Astrocyte of the cerebellum (primary cell): ENCODE measurements around the gene AP2M1.

ENCODE experiments used
- DNase-seq: peaks from one replicate; pipeline ENCODE4 v3.0.0-alpha.2; 2011; ENCODE audit warnings: low read depth
- H3K4me3 ChIP-seq: 2 replicates; pipeline ENCODE4 v1.5.1; 2011; ENCODE audit warnings: mild to moderate bottlenecking, low read depth, low read length, moderate library complexity
- CTCF ChIP-seq: IDR thresholded peaks from 2 replicates; pipeline ENCODE4 v1.5.1; 2012; ENCODE audit warnings: low read length, low read depth, moderate library complexity, mild to moderate bottlenecking; ENCODE audit errors: missing control alignments
- in situ Hi-C: cut with HindIII; loops from 2 replicates; pipeline ENCODE4 v1.10.0; 2017; ENCODE audit warnings: low sequenced_read_pairs

The AP2M1 gene

GRCh38 chr3:184227481-184227935, 52.9 kb downstream of the AP2M1 start:
- DNase-seq, result no peak
- in situ Hi-C loops, result loop anchor here (25.0 kb wide), 1 partner anchor 340 kb away; the partner anchor contains the start of gene PARL
- peak; percentile 84 for TF ChIP-seq CTCF
- no peak overlapping the region for H3K4me3 ChIP-seq

- peak overlapping the region; percentile 33 for H3K4me3 ChIP-seq
- in situ Hi-C loops, result loop anchor here (25.0 kb wide), 1 partner anchor 341 kb away; the partner anchor contains the start of gene PARL
- no peak for DNase-seq
- no peak for TF ChIP-seq CTCF
These were observed 53.9 kb downstream of the AP2M1 start for GRCh38 chr3:184228376-184229137.

- no peak for DNase-seq
- peak; percentile 11 for TF ChIP-seq CTCF
- H3K4me3 ChIP-seq, result peak within 1 kb of the TSS; percentile 33
- in situ Hi-C loops, result loop anchor here (25.0 kb wide), 1 partner anchor 342 kb away; the partner anchor contains the start of gene PARL
These were observed 54.9 kb downstream of the AP2M1 start, which contains the start of gene VWA5B2 for GRCh38 chr3:184229394-184230080. VWA5B2 (plus strand) TSS chr3:184229585; CDS start chr3:184230529, 944 bp downstream.

- no peak for TF ChIP-seq CTCF
- peak overlapping the region; percentile 33 for H3K4me3 ChIP-seq
- in situ Hi-C loops, result loop anchor here (25.0 kb wide), 1 partner anchor 343 kb away; the partner anchor contains the start of gene PARL
- no peak for DNase-seq
These were observed 55.5 kb downstream of the AP2M1 start for GRCh38 chr3:184230081-184230602.

GRCh38 chr3:184230603-184231528, 56.2 kb downstream of the AP2M1 start:
- no peak overlapping the region for H3K4me3 ChIP-seq
- no peak for DNase-seq
- TF ChIP-seq CTCF, result no peak
- in situ Hi-C loops, result loop anchor here (25.0 kb wide), 1 partner anchor 344 kb away; the partner anchor contains the start of gene PARL

- no peak for TF ChIP-seq CTCF
- in situ Hi-C loops, result loop anchor here (25.0 kb wide), 1 partner anchor 344 kb away; the partner anchor contains the start of gene PARL
- no peak for DNase-seq
- H3K4me3 ChIP-seq, result no peak overlapping the region
These were observed 57.0 kb downstream of the AP2M1 start for GRCh38 chr3:184231671-184232070.
